ENCODE results near the gene ZFYVE26. TPM values are rescaled to one million over a fixed set of nuclear protein-coding genes. Genes with fewer than 3 reads are reported as not detected.
A peak's percentile ranks its signal among the peaks of the same experiment; 100 is the strongest.

ZFYVE26 gene
- 10 to 100 TPM; 11.7 to 31.0 TPM for total RNA-seq

DNA sequence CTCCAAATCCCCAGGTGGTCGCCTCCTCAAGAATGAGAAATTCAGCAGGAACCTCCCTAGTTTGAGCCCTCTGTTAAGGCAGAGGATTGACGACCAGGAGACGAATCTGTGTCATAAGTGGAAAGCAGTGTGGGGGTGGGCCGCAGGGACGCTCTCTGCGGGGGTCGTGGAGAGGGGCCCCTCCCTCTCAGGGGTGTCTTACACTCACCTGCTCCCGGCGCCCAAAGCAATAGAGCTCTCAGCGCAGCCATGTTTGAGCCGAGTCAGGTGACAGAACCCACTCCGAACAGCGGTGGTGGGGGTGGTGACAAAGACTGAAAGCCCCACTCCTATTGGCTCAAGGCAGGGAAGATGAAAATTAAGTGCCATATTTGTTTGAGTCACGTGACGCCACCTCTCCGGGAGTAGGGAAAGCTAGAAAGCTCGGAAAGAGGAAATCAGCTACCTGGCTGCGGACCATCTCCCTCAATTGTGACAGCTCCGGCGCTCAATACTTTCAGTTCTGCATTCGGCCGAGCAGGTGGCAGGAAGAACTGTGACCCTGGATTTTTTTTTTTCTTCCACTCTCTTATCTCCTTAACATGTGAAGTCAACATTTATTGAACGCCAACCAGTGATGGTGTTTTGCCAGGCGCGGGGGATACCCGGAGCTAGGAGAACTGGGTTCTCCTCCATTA lies at the start of gene ZFYVE26:
ZFYVE26 (minus strand) TSS at position 265 of the 677 bp plus-strand sequence. CDS start 627 bp downstream, outside the sequence.
- WGBS, 2 donors = 0% methylated on average over 20 to 26 of the region's 26 CpGs
- ATAC-seq = peak; percentile 92
- Histone ChIP-seq H3K36me3 (replicated peaks in 1 of 2; ENCODE audit: insufficient read depth in 1 of 2, low read depth in 2 of 2) (peaks cover 0 to 2% of the 10 kb centered on the region in 2 donors), H3K4me3 (peak within 1 kb of the TSS; percentile 69 to 92), H3K27me3 (no peaks in the 10 kb centered on the region), H3K4me1 (peaks cover 27% of the 10 kb centered on the region), H3K9me3 (no peaks in the 10 kb centered on the region), H3K27ac (peak within 1 kb of the TSS; percentile 72 to 91 (median 76))
- intact Hi-C loops (cut with DNase I) = no loop called here
- TF ChIP-seq, protein P1, sequence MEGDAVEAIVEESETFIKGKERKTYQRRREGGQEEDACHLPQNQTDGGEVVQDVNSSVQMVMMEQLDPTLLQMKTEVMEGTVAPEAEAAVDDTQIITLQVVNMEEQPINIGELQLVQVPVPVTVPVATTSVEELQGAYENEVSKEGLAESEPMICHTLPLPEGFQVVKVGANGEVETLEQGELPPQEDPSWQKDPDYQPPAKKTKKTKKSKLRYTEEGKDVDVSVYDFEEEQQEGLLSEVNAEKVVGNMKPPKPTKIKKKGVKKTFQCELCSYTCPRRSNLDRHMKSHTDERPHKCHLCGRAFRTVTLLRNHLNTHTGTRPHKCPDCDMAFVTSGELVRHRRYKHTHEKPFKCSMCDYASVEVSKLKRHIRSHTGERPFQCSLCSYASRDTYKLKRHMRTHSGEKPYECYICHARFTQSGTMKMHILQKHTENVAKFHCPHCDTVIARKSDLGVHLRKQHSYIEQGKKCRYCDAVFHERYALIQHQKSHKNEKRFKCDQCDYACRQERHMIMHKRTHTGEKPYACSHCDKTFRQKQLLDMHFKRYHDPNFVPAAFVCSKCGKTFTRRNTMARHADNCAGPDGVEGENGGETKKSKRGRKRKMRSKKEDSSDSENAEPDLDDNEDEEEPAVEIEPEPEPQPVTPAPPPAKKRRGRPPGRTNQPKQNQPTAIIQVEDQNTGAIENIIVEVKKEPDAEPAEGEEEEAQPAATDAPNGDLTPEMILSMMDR (IDR thresholded peaks at IDR 0.05) = peak in 1 of 7 experiments; percentile 14
- TF ChIP-seq POLR2A (IDR thresholded peaks at IDR 0.05) = peak; percentile 12 to 79 (median 67)
- DNase-seq = peak; percentile 93 to 97 (median 94)

- no peak overlapping the region for H3K4me3 ChIP-seq
- H3K4me1 ChIP-seq = no peaks in the 10 kb centered on the region
- no peaks in the 10 kb centered on the region for H3K9me3 ChIP-seq
- intact Hi-C loops (cut with DNase I) = no loop called here
- no peaks in the 10 kb centered on the region for H3K27me3 ChIP-seq
- H3K36me3 ChIP-seq (replicated peaks in 1 of 2; ENCODE audit: insufficient read depth in 1 of 2, low read depth in 2 of 2) = no peaks in the 10 kb centered on the region
- TF ChIP-seq, protein P1 (IDR thresholded peaks at IDR 0.05) = no peak
- TF ChIP-seq POLR2A (IDR thresholded peaks at IDR 0.05) = no peak
- WGBS, 2 donors = 90 to 97% methylated on average over 2 of the region's 2 CpGs
- no peak overlapping the region for H3K27ac ChIP-seq
- DNase-seq (no peak), ATAC-seq (no peak)
Measured at GRCh38 chr14:67863223-67863622, 46.8 kb upstream of the ZFYVE26 start.

DNA sequence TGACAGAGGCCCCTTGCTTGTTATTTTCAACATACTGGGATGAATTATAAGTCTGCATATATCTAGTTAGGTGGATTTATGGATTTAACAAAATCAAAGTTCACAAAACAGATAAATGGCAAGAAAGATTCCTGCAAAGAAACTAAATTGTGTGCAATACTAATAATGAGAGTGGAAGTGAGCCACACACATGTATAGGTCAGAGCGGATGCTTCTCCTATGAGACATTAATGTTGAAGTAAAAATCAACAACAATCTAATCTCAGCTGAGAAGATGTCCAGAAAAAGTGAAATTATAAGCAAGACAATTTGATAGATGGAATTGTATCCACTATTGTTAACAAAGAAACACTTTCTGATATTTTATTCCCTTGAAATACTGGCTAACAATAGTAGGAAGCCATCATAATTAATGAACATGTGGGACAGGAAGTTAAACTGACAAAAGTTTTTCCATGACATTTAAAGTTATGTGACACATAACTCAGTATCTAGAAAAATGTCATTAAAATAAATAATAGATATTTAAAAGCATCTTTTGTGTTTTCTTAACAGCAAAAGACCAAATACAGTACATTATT lies 42.9 kb upstream of the ZFYVE26 start:
- 86 to 96% methylated on average over 1 of the region's 1 CpG for WGBS, 2 donors
- no peak for TF ChIP-seq POLR2A (IDR thresholded peaks at IDR 0.05)
- TF ChIP-seq, protein P1 (IDR thresholded peaks at IDR 0.05) = no peak

GRCh38 chr14:67857778-67858350 lies 41.5 kb upstream of the ZFYVE26 start:
- Histone ChIP-seq H3K36me3 (replicated peaks in 1 of 2; ENCODE audit: insufficient read depth in 1 of 2, low read depth in 2 of 2) (no peaks in the 10 kb centered on the region), H3K4me1 (peaks cover 6% of the 10 kb centered on the region), H3K9me3 (no peaks in the 10 kb centered on the region), H3K4me3 (no peak overlapping the region), H3K27me3 (no peaks in the 10 kb centered on the region), H3K27ac (no peak overlapping the region)
- DNase-seq (no peak), ATAC-seq (no peak)
- intact Hi-C loops (cut with DNase I) = no loop called here
- WGBS, 2 donors = 92 to 94% methylated on average over 10 to 20 of the region's 20 CpGs
- no peak for TF ChIP-seq POLR2A (IDR thresholded peaks at IDR 0.05)
- TF ChIP-seq, protein P1 (IDR thresholded peaks at IDR 0.05) = no peak

More for the DNA sequence above, 42.9 kb upstream of the ZFYVE26 start:
- H3K36me3 ChIP-seq (replicated peaks in 1 of 2; ENCODE audit: insufficient read depth in 1 of 2, low read depth in 2 of 2) = no peaks in the 10 kb centered on the region
- H3K4me3 ChIP-seq = no peak overlapping the region
- H3K27ac ChIP-seq = no peak overlapping the region
- no peaks in the 10 kb centered on the region for H3K27me3 ChIP-seq
- H3K9me3 ChIP-seq = no peaks in the 10 kb centered on the region
- intact Hi-C loops (cut with DNase I) = no loop called here
- peaks cover 6% of the 10 kb centered on the region for H3K4me1 ChIP-seq
- ATAC-seq (no peak), DNase-seq (no peak)

Data from body of pancreas (tissue), 4 donors.